HepG2 (cell line): ENCODE results near the gene PHACTR1. TPM values are rescaled to one million over a fixed set of nuclear protein-coding genes. Genes with fewer than 3 reads are reported as not detected.

Source experiments
- CCAR2 ChIP-seq: fragments of 200-400 bp; formaldehyde crosslinking; optimal IDR thresholded peaks from 2 replicates; pipeline ENCODE3; 2018; ENCODE audit warnings: low read depth, mild to moderate bottlenecking, low read length, moderate library complexity
- ELF4 ChIP-seq: sonication (generic); formaldehyde crosslinking; IDR thresholded peaks from 2 replicates; pipeline ENCODE4 v1.5.0; 2020; ENCODE audit warnings: missing genetic modification reagents, mild to moderate bottlenecking, moderate library complexity, borderline replicate concordance
- FOXA3 ChIP-seq: IDR thresholded peaks from 2 replicates; pipeline ENCODE4 v1.6.1; 2016; ENCODE audit warnings: missing genetic modification reagents, missing compliant biosample characterization
- HOXD1 ChIP-seq: sonication (generic); formaldehyde crosslinking; IDR thresholded peaks from 2 replicates; pipeline ENCODE4 v1.5.0; 2020; ENCODE audit warnings: missing genetic modification reagents
- NFAT5 ChIP-seq: sonication (generic); formaldehyde crosslinking; IDR thresholded peaks from 2 replicates; pipeline ENCODE4 v1.4.0; 2020; ENCODE audit warnings: missing genetic modification reagents
- SIX1 ChIP-seq: sonication (generic); formaldehyde crosslinking; IDR thresholded peaks from 2 replicates; pipeline ENCODE4 v1.4.0; 2020; ENCODE audit warnings: missing genetic modification reagents, borderline replicate concordance
- SMAD9 ChIP-seq: sonication (generic); formaldehyde crosslinking; IDR thresholded peaks from 2 replicates; pipeline ENCODE4 v1.5.1; 2020; ENCODE audit warnings: mild to moderate bottlenecking, missing genetic modification reagents
- TARDBP ChIP-seq: sonication (generic); formaldehyde crosslinking; IDR thresholded peaks from 2 replicates; pipeline ENCODE4 v1.8.0; 2022; ENCODE audit warnings: mild to moderate bottlenecking, missing genetic modification reagents
- TCF12 ChIP-seq, 2 experiments: fragments of 450-650 bp in 1 of 2; sonication (generic) in 1 of 2; formaldehyde crosslinking in 1 of 2; IDR thresholded peaks; 2 replicates each; pipeline versions ENCODE4 v1.6.1 to v1.8.0; 2017 to 2022; ENCODE audit warnings: antibody characterized with exemption in 1 of 2, mild to moderate bottlenecking in 1 of 2, missing genetic modification reagents in 1 of 2, moderate library complexity in 1 of 2
- ZBTB20 ChIP-seq: sonication (generic); formaldehyde crosslinking; IDR thresholded peaks from 2 replicates; pipeline ENCODE4 v1.8.1; 2023; ENCODE audit warnings: missing genetic modification reagents, low read depth, mild to moderate bottlenecking, borderline replicate concordance
- ZNF12 ChIP-seq: sonication (generic); formaldehyde crosslinking; IDR thresholded peaks from 2 replicates; pipeline ENCODE4 v1.5.0; 2020; ENCODE audit warnings: missing genetic modification reagents
- ZNF124 ChIP-seq: sonication (generic); formaldehyde crosslinking; IDR thresholded peaks from 2 replicates; pipeline ENCODE4 v1.4.0; 2020; ENCODE audit warnings: missing genetic modification reagents
- ZNF138 ChIP-seq: sonication (generic); formaldehyde crosslinking; IDR thresholded peaks from 2 replicates; pipeline ENCODE4 v1.5.0; 2020; ENCODE audit warnings: mild to moderate bottlenecking, low read depth, missing genetic modification reagents
- ZNF335 ChIP-seq: sonication (generic); formaldehyde crosslinking; IDR thresholded peaks from 2 replicates; pipeline ENCODE4 v1.4.0; 2020; ENCODE audit warnings: missing genetic modification reagents
- ZNF34 ChIP-seq: sonication (generic); formaldehyde crosslinking; IDR thresholded peaks from 2 replicates; pipeline ENCODE4 v1.4.0; 2020; ENCODE audit warnings: mild to moderate bottlenecking, missing genetic modification reagents, borderline replicate concordance
- ZNF343 ChIP-seq: sonication (generic); formaldehyde crosslinking; IDR thresholded peaks from 2 replicates; pipeline ENCODE4 v1.4.0; 2020; ENCODE audit warnings: mild to moderate bottlenecking, missing genetic modification reagents
- ZSCAN22 ChIP-seq: sonication (generic); formaldehyde crosslinking; IDR thresholded peaks from 2 replicates; pipeline ENCODE4 v1.4.0; 2020; ENCODE audit warnings: mild to moderate bottlenecking, missing genetic modification reagents
- ZSCAN30 ChIP-seq: sonication (generic); formaldehyde crosslinking; IDR thresholded peaks from 2 replicates; pipeline ENCODE4 v1.5.0; 2020; ENCODE audit warnings: mild to moderate bottlenecking, missing genetic modification reagents
- polyA plus RNA-seq, 8 experiments: library from polyadenylated mRNA; depleted of rRNA in 3 of 8; stranded (reverse) in 7 of 8; unstranded in 1 of 8; fragments of >200 nt; fragmentation: Illumina TruSeq in 4 of 8; extraction: Trizol in 4 of 8; gene quantifications; 2 replicates each; pipeline versions ENCODE4 v1.2.1 to v1.2.3, GENCODE V29; 2011 to 2016; ENCODE audit warnings: low read depth in 4 of 8, missing spikeins in 1 of 8, mixed read lengths in 1 of 8; ENCODE audit not compliant: insufficient read depth in 1 of 8
- total RNA-seq, 5 experiments: library from RNA; depleted of rRNA; stranded (reverse); fragments of >200 nt; fragmentation: Illumina TruSeq; extraction: Trizol; gene quantifications; 2 replicates each; pipeline ENCODE4 v1.2.3, GENCODE V29; 2016; ENCODE audit warnings: low read depth in 1 of 5
- TF ChIP-seq, protein P1 (sequence below): sonication (generic); formaldehyde crosslinking; IDR thresholded peaks from 2 replicates; pipeline ENCODE4 v1.8.0; 2022; ENCODE audit warnings: mild to moderate bottlenecking, missing genetic modification reagents
- TF ChIP-seq, protein P2 (sequence below): sonication (generic); formaldehyde crosslinking; IDR thresholded peaks from 2 replicates; pipeline ENCODE4 v1.5.0; 2020; ENCODE audit warnings: mild to moderate bottlenecking, low read depth, missing genetic modification reagents, borderline replicate concordance
- TF ChIP-seq, protein P3 (sequence below): IDR thresholded peaks from 2 replicates; pipeline ENCODE4 v1.6.1; 2016; ENCODE audit warnings: low read depth

The PHACTR1 gene
- total and polyA plus RNA-seq, 2 of the 13 experiments (the other 11 are each of a cell fraction or from before 2014, with no cell fraction given), result 0.09 TPM; not detected in 1

DNA sequence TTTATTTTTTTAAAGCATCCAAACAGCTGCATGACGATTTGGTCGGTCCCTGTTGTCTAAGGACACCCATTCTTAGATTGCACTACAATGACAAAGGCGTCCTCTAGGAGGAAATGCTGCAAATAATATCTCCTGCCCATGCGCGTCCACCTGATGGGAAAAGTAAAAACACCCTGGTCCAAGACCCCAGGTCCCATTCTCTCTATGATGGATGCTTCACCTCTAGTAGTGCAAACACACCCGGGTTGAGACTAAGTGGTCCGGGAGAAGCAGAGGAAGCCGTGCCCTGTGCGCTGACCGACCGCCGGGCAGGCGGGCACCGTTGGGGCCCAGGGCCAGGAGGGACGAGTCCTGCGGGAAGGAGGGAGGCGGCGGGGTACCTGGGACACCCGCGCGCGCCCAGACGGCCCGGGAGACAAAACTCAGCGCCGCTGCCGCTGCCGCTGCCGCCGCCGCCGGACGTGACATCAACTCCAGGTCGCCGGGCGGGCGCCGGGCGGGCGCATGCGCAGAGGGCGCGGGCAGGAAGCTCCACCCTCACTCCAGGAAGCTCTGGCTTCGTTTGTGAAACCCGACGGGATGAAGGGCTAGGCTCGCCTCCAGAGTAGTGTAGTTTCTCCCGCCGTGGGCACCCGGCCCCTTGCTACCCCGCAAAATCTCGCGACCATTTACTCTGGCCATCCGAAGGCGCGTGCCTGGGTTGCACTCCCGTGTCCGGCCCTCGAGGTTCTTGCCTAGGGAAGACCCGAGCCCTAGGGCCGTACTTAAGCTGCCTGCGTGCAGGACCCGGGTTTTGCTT, 611.7 kb downstream of the PHACTR1 start, which contains the start of gene TBC1D7 (continued):
- TF ChIP-seq, protein P1, sequence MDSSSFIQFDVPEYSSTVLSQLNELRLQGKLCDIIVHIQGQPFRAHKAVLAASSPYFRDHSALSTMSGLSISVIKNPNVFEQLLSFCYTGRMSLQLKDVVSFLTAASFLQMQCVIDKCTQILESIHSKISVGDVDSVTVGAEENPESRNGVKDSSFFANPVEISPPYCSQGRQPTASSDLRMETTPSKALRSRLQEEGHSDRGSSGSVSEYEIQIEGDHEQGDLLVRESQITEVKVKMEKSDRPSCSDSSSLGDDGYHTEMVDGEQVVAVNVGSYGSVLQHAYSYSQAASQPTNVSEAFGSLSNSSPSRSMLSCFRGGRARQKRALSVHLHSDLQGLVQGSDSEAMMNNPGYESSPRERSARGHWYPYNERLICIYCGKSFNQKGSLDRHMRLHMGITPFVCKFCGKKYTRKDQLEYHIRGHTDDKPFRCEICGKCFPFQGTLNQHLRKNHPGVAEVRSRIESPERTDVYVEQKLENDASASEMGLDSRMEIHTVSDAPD (CRISPR knock-in tag), result 0 out of 2 replicates have a peak, but pooled peaks have one; percentile 33
- TF ChIP-seq ZNF335 (CRISPR knock-in tag) (no peak; the same call in 1 of the 2 replicates), ZSCAN30 (CRISPR knock-in tag) (no peak), ZNF138 (CRISPR knock-in tag) (no peak), NFAT5 (CRISPR knock-in tag) (no peak), ZNF343 (CRISPR knock-in tag) (peak; percentile 54; the same call in 1 of the 2 replicates), ELF4 (CRISPR knock-in tag) (peak; percentile 19; the same call in 1 of the 2 replicates), SIX1 (no peak), ZNF124 (CRISPR knock-in tag) (no peak; the same call in 1 of the 2 replicates), ZNF34 (no peak), HOXD1 (CRISPR knock-in tag) (no peak), ZSCAN22 (CRISPR knock-in tag) (0 out of 2 replicates have a peak, but pooled peaks have one; percentile 7), FOXA3 (CRISPR knock-in tag) (peak; percentile 42; the same call in 1 of the 2 replicates), ZBTB20 (peak; percentile 24; the same call in 1 of the 2 replicates), TCF12 (IDR thresholded peaks at IDR 0.05) (no peak), TCF12 (CRISPR knock-in tag; IDR thresholded peaks at IDR 0.05) (no peak), ZNF12 (CRISPR knock-in tag) (no peak; the same call in 1 of the 2 replicates), CCAR2 (no peak), SMAD9 (CRISPR knock-in tag) (no peak), TARDBP (CRISPR knock-in tag) (no peak)
- TF ChIP-seq, protein P2, sequence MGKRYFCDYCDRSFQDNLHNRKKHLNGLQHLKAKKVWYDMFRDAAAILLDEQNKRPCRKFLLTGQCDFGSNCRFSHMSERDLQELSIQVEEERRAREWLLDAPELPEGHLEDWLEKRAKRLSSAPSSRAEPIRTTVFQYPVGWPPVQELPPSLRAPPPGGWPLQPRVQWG, result no peak
- TF ChIP-seq, protein P3, sequence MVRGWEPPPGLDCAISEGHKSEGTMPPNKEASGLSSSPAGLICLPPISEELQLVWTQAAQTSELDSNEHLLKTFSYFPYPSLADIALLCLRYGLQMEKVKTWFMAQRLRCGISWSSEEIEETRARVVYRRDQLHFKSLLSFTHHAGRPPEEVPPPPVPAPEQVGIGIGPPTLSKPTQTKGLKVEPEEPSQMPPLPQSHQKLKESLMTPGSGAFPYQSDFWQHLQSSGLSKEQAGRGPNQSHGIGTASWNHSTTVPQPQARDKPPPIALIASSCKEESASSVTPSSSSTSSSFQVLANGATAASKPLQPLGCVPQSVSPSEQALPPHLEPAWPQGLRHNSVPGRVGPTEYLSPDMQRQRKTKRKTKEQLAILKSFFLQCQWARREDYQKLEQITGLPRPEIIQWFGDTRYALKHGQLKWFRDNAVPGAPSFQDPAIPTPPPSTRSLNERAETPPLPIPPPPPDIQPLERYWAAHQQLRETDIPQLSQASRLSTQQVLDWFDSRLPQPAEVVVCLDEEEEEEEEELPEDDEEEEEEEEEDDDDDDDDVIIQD (CRISPR knock-in tag), result peak; percentile 49; the same call in 1 of the 2 replicates
